GM18498 (cell line): Measurements from ENCODE around the gene ST14.
"Not testable (repeated sequence)": the region's sequence is repeated elsewhere in the genome, so short reads cannot be mapped to it uniquely, and the experiment has no call there.

Experiments used
- ATAC-seq: cut with Tn5 transposase; IDR thresholded peaks from one replicate; pipeline ENCODE4 v1.9.1; 2021; ENCODE audit warnings: mild to moderate bottlenecking, moderate library complexity; ENCODE audit not compliant: unreplicated experiment

Gene ST14

GRCh38 chr11:130188047-130188446, 28.5 kb downstream of the ST14 start:
- ATAC-seq: no peak

- ATAC-seq: no peak
Observed at GRCh38 chr11:130188585-130189347, 29.2 kb downstream of the ST14 start.

GRCh38 chr11:130189492-130190210, 30.1 kb downstream of the ST14 start:
- no peak for ATAC-seq

- no peak for ATAC-seq
Observed at GRCh38 chr11:130190371-130190881, 30.8 kb downstream of the ST14 start.

GRCh38 chr11:130191896-130192295, 32.3 kb downstream of the ST14 start:
- ATAC-seq: no peak

- ATAC-seq: no peak
Observed at GRCh38 chr11:130192845-130193267, 33.3 kb downstream of the ST14 start.

- not testable (repeated sequence) for ATAC-seq
Observed at GRCh38 chr11:130193551-130193950, 34.0 kb downstream of the ST14 start.

- ATAC-seq: no peak
Observed at GRCh38 chr11:130194241-130195023, 34.9 kb downstream of the ST14 start.

- ATAC-seq: no peak
Observed at GRCh38 chr11:130197386-130198035, 37.9 kb downstream of the ST14 start.

GRCh38 chr11:130198292-130198691, 38.7 kb downstream of the ST14 start:
- ATAC-seq: no peak

GRCh38 chr11:130198964-130199363, 39.4 kb downstream of the ST14 start:
- ATAC-seq: no peak

GRCh38 chr11:130199792-130200191, 40.2 kb downstream of the ST14 start:
- no peak for ATAC-seq

GRCh38 chr11:130201026-130201425, 41.4 kb downstream of the ST14 start:
- ATAC-seq: no peak

- no peak for ATAC-seq
Observed at GRCh38 chr11:130202009-130202817, 42.6 kb downstream of the ST14 start.

- no peak for ATAC-seq
Observed at GRCh38 chr11:130202818-130203689, 43.5 kb downstream of the ST14 start.

- no peak for ATAC-seq
Observed at GRCh38 chr11:130203766-130204702, 44.5 kb downstream of the ST14 start.

- no peak for ATAC-seq
Observed at GRCh38 chr11:130204703-130205095, 45.1 kb downstream of the ST14 start.

- no peak for ATAC-seq
Observed at GRCh38 chr11:130206141-130206540, 46.6 kb downstream of the ST14 start.
